GM23338 (cell line): ENCODE data around the gene SH3D19.

Experiments used
- CTCF ChIP-seq, 2 experiments: fragments of 200-600 bp in 1 of 2; sonication (generic) in 1 of 2; conservative IDR thresholded peaks; 2 replicates each; pipeline versions ENCODE4 v1.5.1 to v1.6.1; 2016 to 2017; ENCODE audit warnings: antibody characterized with exemption in 2 of 2, low read depth in 2 of 2, mild to moderate bottlenecking in 2 of 2, moderate library complexity in 1 of 2
- EZH2 ChIP-seq: fragments of 200-600 bp; sonication (generic); IDR thresholded peaks from one replicate; pipeline ENCODE4 v1.8.0; 2017; ENCODE audit warnings: antibody characterized with exemption, mild to moderate bottlenecking, low read depth; ENCODE audit not compliant: unreplicated experiment
- NANOG ChIP-seq: IDR thresholded peaks from 2 replicates; pipeline ENCODE4 v1.6.1; 2016; ENCODE audit warnings: antibody characterized with exemption, borderline replicate concordance
- REST ChIP-seq: IDR thresholded peaks from one replicate; pipeline ENCODE4 v1.6.1; 2018; ENCODE audit warnings: antibody characterized with exemption; ENCODE audit not compliant: unreplicated experiment

DNA sequence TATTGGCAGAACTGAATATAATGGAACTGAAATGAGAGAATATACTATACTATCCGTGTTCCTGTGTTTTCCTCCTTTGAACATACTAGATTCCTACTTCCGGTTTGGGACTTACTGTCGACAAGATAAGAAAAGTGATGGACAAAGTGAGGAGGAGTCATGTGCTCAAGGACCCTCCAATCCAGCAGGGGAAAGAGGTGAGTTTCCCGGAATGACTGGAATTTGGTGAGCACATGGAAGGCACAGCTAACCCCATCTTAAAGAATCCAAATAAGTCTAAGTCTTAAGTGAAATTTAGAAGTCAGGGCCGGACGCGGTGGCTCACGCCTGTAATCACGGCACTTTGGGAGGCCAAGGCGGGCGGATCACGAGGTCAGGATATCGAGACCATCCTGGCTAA is 36.6 kb upstream of the SH3D19 start:
- TF ChIP-seq REST (no peak), CTCF (conservative IDR thresholded peaks at IDR 0.05; ENCODE audit: low read depth in 2 of 2) (no peak), NANOG (no peak), EZH2 (no peak)
